HUDEP-2 (cell line): Measurements from ENCODE around the gene CUL2.

Source experiments
- DNase-seq, 76 experiments: peaks; one replicate each; lab custom pipeline; 2025; ENCODE audit not compliant: unreplicated experiment in 76 of 76; lab: John Stamatoyannopoulos, UW

CUL2 gene

DNA sequence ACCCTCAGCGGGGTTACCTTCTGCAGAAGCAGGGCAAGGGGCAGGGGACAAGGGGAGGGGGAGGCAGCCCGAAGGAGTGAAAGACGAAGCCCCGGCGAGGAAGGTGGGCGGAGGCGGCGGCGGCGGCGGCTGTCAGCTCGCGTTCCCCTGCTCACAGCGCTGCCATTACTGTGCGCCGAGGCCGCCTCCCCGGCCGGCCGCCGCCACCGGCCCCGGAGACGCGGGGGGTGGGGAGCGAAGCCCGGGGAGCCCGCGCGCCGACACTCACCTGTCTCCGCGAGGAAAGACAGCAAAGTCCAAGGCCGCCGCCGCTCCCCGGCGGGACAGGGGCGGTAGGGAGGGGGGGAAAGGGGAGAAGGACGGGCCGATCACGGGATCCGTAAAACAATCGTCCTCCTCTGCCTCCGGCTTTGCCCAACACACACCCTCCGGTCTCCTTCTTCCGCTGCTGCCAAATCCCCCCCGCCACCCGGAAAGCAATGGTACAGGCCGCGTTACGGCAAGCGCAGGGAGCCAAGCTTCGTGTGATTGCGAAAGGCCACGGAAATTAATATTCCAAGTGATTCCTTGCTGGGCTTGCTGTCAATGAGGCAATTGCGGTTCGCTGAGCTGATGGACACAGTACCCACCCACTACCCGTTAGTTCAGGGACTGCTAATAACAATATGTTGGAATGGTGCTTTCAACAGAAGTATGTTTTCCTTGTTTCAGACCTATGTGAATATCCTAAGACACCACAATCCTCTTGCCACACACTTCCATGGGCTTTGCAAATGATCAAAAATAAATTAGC is at the start of gene CUL2:
CUL2 (minus strand) TSS at position 180 of the 793 bp plus-strand sequence. CDS start 19,024 bp downstream, outside the sequence.
- DNase-seq: peak; percentile 12 to 95 (median 86)

DNA sequence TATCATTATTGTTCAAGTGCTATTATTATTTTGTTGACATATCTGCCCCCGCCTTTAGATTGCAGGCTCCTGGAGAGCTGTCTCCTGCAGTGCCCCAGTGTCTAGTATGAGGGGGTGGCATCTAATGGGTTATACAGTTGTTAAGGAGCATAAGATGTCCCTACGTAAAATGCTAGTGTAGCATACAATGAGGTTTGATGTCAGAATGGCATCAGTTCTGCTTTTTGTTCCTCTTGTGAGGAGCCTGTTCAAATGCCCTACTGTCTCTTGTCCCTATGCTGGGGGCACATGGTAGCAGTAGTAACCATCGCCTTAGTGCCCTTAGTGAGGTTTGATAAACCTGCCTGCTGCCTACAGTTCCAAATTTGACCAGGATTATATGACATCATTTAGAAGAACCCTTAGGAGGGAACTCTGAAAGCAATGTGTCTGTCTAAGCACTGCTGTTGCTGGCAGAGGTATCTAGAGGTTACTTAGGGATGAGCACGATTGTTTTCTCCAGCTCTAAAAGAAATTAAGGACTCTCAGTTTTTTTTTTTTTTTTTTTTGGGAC is 46.2 kb upstream of the CUL2 start:
- DNase-seq: no peak

DNA sequence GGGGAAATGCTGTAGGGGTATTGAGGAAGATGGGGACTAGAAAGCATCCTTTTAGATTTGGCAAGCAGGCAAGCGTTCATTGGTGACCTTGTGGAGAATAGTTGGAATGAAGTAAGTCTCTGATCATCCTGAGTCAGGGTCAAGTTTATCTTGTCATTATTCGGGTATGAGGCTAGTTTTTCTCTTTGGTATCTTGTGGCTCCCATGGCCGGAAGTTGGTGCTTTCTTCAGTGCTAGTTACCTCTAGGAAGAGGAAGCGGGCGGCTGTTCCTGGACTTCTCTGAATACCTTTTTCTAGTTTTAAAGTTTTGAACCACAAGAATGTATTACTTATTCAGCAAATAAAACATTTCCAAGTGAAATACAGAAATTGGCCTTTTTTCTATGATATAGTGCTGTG is 45.7 kb upstream of the CUL2 start:
- no peak for DNase-seq

DNA sequence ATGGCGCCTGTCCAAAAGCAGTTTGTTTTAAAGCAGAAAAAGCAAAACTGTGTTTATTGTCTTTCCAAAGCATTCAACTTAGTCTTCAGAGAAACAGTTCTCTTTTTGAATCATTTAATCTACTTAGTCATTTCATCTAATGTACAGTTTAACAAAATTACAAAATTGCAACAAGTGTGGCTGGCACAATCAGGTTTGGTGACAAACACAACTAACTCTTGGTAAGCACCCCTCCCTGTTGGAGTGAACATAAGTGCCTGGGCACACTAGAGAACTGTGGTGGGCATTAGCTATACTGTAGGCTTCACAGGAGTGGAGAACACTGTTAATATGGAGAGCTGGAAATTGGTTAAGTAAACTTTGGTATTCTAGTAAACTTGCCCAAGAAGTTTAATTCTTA is 43.4 kb upstream of the CUL2 start:
- no peak for DNase-seq

DNA sequence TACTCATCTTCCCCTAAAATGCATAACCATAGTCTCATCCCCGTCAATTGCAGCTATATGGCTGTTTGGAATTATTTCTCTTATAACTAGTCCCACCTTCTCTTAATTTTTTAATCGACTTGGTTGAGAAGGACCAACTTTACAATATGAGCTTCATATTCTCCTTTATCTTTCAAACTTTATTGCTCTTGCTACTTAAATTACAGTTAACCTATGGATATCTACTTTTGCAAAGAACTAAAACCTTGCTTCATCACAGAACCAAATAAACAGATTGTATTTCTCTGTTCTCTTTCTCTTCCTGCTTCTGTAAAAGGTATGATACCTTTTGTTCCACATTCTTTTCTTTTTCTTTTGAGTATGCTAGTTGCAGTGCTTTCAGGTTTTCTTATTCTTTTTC is 42.6 kb upstream of the CUL2 start:
- DNase-seq: no peak

DNA sequence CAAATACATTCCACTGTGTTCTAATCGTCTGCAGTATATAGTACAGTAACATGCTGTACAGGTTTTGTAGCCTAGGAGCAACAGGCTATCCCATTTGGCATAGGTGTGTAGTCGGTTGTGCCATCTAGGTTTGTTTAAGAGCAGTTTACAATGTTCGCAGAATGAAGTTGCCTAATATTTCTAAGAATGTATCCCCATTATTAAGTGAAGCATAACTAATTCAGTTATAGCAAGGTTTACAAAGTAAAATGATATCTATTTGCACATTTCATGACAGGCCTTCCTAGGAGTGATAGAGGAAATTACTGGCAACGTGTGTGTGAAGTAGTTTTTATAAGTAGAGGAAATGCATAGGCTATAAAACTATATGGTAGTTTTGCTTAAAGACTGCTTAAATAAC is 40.5 kb upstream of the CUL2 start:
- DNase-seq: no peak

DNA sequence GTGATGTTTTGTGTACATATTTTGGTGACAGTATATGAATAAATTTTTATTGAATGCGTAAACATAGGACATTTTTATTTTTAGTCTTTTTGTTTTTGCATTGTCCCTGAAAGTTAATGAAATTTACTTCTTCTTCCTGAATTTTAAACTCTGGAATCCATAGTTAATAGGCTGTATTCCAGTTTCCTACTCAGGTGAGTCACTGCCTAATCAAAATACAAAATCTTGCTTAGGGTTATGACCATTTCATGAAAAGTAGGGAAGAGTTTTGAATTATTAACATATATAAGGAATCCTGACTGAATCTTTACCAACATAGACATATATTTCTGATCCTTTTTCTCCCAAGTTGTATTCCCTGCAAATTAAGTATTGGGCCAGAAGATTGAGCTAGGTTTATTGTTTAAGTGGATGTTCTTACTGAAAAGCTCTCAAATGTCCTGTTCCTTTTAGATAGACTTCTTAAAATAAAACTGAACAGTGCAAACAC is 39.1 kb upstream of the CUL2 start:
- DNase-seq: no peak

DNA sequence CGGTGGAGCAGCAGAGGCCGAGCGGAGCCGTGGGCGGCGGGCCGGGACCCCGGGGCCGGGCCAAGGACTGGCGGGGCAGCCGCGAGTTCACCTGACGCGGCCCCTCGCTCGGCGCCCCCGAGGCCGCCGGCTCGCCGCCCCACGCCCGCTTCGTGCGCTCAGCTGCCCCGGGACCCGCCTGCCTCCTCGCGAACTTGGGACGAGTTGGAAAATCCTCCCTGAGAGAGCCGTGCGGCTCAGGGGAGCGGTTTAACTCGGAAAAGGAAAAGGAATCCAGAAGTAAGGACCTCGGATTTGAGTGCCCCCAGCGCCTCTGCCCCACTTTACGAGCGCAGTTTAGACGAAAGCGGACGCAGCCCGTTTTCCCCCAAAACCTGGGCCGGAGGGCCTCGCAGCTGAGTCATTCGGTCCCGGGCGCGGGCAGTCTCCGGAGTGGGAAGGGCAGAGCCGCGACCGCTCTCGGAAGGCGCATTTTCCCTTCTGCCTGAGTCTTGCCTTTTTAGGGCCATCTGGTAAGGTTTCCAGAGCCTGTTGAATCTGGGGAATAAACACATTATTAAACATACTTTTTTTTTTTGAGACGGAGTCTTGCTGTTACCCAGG is 37.2 kb upstream of the CUL2 start:
- peak in 56 of 76 experiments; percentile 2 to 69 (median 43) for DNase-seq

DNA sequence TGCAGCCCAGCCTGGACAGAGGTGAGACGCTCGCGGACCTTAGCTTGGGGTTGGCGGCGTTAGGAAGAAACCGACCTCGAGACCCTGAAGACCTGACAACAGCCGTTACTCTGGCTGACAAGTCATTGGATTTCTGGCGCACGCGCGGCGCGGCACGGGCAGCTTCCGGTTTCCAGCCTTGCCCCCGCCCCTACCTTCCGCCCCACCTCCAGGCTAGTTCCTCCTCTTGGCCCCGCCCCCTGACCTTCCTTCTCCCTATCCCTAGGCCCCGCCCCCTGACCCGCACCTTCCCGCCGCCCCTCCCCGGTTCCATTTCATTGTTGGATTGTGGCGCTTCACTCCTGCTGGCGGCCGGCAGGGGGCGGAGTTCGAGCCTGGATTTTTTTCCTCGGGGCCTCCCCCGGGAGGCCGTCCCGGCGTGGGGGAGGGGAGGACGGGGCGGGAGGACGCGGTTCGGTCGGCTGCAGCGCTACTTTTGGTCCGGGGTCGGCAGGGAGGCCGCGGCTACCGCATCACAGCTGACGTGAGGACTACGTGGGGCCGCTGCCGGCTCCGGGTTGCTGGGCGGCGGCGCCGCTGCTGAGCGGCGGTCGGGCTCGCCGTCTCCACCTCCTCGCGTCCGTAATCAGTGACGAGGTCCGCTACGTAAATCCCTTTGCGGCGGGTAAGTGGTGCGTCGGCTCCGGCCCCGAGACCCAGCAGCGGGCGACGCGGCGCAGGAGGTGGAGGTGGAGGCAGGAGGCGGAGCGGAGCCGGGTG is 36.6 kb upstream of the CUL2 start, which contains the start of gene CREM:
CREM (plus strand) TSS at position 317 of the 759 bp plus-strand sequence. CDS start 10,990 bp downstream, outside the sequence.
- DNase-seq: peak; percentile 43 to 99 (median 97)

DNA sequence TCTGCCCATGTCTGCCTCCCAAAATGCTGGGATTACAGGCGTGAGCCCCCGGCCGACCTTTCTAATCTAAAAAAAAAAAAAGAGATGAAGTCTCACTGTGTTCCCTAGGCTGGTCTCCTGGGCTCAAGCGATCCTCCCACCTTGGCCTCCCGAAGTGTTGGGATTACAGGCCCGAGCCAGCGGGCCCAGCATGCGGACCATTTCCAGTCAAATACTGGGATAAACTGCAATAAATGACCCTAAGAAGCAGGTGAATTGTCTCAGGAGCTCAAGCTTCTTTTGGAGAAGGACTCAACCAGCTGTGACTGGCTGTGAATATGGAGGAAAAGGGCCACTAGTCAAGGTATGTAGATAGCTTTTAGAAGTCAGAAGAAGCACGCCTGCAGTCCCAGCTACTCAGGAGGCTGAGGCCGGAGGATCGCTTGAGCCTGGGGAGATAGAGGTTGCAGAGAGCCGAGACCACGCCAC is 36.0 kb upstream of the CUL2 start:
- no peak for DNase-seq

DNA sequence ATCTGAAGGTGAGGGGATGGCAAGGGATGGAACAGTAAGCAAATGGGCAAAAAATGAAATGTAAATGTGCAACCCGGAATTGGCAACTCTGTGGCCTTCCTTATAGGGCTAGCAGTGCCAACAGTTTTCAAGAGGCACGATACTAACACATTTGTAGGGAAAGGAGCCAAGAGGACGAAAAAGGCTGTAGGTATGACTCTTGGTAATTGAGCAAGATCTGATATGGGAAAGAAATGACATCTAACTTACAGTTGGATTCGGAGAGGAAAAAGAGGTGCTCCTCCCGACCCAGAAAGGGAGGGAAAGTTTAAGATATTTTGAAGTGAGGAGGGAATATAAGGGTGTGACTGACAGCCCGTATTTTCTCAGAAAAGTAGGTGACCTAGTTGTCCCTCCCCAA is 34.4 kb upstream of the CUL2 start:
- no peak for DNase-seq

DNA sequence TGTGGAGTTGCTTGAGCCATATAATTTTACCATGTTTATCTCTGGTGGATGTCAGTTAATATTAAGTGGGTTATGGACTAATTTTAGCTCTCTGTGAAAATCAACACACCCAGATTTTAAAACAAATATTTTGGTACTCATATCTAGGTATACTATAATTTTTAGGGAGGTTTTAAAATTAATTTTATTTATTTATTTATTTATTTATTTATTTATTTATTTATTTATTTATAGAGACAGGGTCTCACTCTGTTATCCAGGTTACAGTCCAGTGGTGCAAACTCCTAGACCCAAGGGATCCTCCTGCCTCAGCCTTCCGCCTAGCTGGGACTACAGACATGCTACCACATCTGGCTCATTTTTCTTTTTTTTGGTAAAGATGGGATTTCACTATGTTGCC is 29.2 kb upstream of the CUL2 start:
- DNase-seq: no peak

DNA sequence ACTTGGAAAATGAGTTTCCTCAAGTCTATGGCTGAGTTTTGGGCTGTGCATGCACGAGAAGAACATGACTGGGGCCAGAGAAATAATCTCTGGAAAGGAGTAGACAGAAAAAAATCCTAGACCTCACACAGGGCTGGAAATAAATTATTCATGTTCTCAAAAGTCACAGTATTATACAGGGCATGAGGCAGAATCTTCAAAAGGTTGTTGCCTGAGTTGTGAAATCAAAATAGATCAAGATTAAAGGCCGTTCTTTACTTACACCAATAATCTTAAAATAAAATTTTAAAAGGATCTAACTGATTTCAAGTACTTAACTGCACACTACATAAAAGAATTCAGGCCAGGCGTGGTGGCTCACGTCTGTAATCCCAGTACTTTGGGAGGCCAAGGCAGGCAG is 22.4 kb upstream of the CUL2 start:
- DNase-seq: no peak

DNA sequence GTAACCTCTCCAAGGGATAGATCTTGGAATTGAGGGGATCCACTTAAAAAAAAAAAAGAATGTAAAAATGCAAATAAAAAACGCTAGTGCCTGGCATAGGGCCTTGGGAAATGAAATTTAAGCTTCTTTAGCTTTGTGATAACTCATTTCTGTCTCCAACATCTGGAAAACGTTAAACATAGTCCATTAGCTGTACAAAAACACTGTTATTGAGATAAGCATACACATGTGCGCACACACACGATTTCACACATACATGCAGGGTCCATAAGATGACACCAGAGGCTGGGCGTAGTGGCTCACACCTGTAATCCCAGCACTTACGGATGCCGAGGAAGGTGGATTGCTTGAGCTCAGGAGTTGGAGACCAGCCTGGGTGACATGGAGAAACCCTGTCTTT is 13.7 kb upstream of the CUL2 start:
- no peak for DNase-seq

DNA sequence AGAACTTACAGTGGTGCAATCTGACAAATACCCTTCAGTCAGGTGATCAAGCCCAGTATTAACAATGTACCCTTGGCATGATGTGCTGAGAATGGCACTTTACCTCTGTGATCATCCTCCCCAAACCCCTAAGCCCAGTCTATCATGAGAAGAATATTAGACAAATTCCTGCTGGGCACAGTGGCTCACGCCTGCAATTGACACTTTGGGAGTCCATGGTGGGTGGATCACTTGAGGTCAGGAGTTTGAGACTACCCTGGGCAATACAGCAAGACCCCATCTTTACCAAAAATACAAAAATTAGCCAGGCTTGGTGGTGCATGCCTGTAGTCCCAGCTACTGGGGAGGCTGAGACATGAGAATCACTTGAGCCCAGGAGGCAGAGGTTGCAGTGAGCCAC is 7.4 kb upstream of the CUL2 start:
- DNase-seq: no peak

DNA sequence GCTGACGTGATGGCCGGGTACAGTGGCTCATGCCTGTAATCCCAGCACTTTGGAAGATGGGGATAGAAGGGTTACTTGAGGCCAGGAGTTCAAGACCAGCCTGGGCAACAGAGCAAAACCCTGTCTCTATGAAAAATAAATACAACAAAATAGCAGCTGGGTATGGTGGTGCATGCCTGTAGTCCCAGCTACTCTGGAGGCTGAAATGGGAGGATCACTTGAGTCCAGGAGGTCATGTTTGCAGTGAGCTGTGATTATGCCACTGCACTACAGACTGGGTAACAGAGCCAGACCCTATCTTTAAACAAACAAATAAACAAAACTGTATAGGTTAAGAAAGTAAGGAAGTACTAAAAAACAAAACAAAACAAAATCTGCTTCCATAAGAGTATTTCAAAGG is 6.2 kb upstream of the CUL2 start:
- DNase-seq: no peak

DNA sequence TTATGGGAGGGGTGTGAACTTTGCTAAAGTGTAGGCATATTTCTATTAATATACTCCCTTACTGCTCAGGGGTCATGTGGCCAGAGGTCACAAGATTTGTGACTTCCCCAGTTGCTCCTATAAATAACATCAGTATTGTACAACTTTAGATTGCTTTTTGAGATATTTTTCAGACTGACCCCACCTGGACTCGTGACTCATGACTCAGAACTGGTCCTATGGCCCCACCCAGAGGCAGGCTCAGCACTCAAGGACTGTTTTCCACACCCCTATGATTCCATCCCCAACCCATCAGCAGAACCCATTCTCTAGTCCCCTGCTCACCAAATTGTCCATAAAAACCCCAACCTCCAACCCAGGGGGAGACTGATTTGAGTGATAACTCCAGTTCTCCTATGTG is 2.7 kb upstream of the CUL2 start:
- peak in 11 of 76 experiments; percentile 1 to 37 (median 9) for DNase-seq

DNA sequence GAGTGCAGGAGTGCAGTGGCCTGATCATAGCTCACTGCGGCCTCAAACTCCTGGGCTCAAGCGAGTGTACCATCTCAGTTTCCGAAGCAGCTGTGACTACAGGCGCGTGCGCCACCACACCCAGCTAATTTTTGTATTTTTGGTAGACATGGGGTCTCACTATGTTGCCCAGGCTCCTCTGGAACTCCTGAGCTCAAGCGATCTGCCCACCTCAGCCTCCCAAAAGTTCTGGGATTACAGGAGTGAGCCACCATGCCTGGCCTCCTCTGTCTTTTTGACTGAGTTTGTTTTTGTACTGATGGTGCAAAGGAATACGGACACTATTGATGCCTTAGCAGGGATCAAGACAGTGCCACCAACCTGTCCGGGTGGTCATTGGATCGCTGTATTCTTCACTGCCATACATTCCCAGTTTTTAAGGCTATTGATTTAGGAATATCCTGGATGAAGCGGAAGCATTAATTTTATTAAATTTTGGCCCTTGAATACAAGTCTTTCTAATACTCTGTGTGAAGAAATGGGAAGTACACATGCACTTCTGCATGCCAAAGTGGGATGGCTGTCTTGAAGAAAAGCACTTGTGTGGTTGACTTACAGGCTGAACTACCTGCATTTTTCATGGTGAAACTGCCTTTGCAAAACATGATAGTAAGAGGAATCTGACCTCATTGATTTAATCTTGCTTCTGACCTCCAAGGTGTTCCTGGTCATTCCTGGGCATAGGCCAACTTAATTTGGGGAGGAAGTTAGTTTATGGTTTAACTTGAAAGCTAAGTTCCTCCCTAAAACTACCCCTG is 2.1 kb upstream of the CUL2 start:
- DNase-seq: no peak

DNA sequence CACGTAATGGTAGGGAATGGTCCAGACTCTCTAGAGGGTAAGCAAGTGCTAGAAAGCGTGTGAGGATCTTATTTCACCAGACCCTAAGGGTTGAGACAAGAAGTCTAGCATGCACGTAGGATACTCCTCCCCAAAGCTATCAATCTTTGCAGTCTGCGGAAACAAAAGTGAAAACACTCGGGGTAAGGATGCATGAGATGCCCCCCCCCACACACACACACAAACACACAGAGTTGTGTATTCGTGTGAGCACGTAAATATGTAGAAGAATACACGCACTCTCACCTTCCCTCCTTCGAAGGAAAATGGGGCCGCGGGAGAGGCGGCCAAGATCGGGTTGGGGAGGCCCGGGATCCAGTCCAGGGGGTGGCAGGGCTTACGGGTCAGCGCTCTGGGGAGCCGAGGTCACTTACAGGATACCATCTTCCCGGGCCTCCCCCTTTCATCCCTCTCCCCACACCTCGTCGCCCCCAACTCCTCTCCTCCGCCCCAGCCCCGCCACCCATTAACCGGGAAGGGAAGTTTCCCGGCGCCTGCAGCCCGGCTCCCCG is 455 bp downstream of the CUL2 start:
- DNase-seq: peak in 7 of 76 experiments; percentile 1 to 32 (median 13)

DNA sequence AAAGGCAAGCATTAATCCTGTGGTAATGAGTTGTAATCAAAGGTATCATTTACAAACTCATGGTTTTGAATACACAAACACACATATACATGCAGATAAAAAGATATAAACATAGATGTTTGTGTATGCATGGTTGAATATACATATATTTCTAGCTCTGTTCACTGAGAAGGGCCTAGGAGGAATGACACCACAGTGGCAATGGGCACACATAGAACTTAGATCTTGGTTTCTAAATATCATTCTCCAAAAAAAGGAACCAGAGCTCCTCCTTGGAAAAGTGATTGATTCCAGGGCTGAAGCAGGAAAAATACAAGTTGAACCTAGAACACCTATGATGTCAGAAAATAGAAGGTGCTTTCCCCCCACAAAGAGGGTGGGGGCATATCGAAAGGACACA is 6.9 kb downstream of the CUL2 start:
- no peak for DNase-seq
